ENCODE results near the gene ATOX1. TPM values are rescaled to one million over a fixed set of nuclear protein-coding genes. Genes with fewer than 3 reads are reported as not detected.
"Not testable (repeated sequence)": the region's sequence is repeated elsewhere in the genome, so short reads cannot be mapped to it uniquely, and the experiment has no call there.

The ATOX1 gene
- 81.1 and 91.4 TPM in 2 replicates for total RNA-seq

GRCh38 chr5:151758430-151759241, at the start of gene ATOX1:
ATOX1 (minus strand) TSS chr5:151758631; CDS start chr5:151758551, 80 bp downstream.
- intact Hi-C loops (cut with micrococcal nuclease): loop anchor here (1.0 to 5.0 kb wide), 10 partner anchors 9 to 1346 kb away; partner anchors contain the start of genes CD74, G3BP1, GM2A and SLC36A1

DNA sequence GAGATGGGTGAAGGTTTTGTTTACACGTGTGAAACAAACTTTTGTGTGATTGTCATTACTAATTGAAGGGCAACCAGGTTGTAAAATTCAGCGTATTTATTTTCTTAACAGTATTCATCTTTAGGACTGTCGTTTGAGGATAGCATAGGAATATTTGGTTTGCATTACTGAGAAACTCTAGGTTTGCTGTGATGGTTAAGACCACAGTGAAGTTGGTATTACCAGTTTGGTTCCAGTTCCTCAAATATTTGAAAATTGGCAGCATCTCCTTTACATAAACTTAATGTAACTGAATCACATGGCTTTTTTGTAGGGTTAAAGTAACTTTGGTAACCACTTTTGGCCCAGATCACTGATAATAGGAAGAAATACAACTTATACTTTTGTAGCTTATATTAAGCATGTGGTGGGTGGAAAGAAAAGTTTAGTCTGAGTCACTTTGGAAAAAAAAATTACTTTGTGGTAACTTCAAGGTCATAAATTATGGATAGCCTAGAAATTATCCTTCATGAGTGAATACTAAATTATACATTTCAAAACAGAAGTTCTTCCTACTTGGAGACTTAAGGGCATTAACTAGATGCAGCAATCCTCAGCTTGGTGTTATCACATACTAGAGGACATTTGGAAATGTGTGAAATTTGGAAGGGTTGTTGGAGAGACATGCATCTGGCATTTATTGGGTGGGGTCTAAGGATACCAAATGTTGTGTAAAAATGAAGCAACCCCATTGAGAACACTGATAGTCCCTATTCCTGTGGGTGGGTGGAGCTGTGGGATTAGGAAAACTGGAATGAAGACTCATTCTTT, 47.2 kb upstream of the ATOX1 start:
- intact Hi-C loops (cut with micrococcal nuclease): no loop called here

GRCh38 chr5:151800532-151800931, 42.1 kb upstream of the ATOX1 start:
- intact Hi-C loops (cut with micrococcal nuclease): loop anchor here (2.0 kb wide), 1 partner anchor 28 kb away; no protein-coding TSS in a partner anchor

DNA sequence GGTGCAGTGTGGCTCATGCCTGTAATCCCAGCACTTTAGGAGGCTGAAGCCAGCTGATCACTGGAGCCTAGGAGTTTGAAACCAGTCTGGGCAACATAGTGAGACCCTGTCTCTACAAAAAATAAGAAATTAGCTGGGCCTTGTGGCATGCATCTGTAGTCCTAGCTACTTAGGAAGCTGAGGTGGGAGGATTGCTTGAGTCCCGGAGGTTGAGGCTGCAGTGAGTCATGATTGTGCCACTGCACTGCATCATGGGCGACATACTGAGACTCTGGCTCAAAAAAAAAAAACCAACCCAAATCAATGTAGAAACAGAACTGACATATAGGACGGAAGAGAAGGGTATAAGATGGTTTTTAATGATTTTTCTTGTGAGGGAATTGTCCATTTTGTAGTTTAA, 41.0 kb upstream of the ATOX1 start:
- intact Hi-C loops (cut with micrococcal nuclease): no loop called here

DNA sequence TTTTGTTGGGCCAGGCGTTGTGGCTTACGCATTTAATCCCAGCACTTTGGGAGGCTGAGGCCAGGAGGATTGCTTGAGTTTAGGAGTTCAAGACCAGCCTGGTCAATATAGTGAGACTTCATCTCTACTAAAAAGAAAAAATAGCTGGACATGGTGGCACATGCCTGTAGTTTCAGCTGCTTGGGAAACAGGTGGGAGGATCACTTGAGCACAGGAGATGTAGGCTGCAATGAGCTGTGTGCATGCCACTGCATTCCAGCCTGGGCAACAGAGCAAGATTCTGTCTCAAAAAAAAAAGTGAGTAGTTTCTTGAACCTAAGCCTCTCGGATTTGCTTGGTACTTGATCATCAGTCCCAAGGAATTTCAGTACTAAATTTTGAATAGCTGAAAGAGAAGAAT, 40.2 kb upstream of the ATOX1 start:
- intact Hi-C loops (cut with micrococcal nuclease): no loop called here

DNA sequence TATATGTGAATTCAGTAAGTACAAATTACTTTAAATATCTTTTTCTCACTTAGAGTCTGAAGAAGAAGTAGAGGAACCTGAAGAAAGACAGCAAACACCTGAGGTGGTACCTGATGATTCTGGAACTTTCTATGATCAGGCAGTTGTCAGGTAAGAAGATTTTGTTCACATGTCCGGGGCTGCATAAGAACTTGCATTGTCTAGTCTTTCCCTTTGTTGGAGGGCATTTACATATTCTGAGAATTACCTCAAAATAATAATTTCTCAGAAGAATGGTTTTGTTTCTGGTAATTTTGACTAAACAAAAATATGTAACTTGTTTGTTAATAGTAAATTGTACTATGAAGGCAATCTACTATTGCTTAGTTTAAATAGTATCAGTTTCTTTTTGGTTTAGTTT, 37.0 kb upstream of the ATOX1 start:
- intact Hi-C loops (cut with micrococcal nuclease): no loop called here

GRCh38 chr5:151793358-151793757, 34.9 kb upstream of the ATOX1 start:
- intact Hi-C loops (cut with micrococcal nuclease): no loop called here

DNA sequence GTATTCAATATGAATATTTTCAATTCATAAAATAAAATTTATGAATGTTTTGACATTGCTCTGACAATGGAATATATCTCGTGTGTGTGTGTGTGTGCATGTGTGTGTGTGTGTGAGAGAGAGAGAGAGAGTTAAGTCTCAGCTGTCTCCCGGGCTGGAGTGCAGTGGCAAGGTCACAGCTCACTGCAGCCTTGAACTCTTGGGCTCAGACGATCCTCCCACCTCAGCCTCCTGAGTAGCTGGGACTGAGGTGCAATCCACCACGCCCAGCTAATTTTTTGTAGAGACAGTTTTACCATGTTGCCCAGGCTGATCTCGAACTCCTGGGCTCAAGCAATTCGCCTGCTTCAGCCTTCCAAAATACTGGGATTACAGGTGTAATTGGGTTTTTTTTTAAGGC, 29.4 kb upstream of the ATOX1 start:
- intact Hi-C loops (cut with micrococcal nuclease): no loop called here

DNA sequence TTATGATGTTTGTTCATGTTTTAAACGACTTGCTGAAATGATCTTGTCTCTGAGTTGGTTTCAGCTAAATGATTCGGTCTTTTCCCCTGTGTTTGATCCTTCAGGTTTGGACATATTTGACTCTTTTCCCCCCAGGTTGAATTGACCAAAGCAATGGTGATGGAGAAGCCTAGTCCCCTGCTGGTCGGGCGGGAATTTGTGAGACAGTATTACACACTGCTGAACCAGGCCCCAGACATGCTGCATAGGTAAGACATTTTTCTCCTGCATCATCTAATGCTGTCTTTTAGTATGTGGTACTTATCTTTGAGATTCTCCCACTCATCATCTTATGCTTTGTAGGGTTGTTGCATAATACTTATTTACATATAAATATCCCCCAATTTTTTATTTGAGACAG, 28.0 kb upstream of the ATOX1 start:
- intact Hi-C loops (cut with micrococcal nuclease): no loop called here

DNA sequence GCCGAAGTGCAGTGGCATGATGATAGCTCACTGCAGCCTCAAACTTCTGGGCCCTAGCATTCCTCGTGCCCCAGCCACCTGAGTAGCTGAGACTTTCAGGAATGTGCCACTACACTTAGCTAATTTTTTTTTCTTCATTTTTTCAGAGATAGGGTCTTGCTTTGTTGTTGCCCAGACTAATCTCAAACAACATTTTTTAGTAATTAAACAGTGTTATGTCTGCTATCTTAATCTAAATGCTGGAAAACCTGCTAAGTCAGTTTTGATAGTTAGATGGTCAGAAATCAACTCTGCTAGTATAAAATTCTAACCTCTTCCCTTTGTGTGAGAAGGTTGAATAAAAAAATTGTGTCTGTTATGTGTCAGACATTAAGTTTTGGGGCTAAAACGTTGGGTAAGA, 25.7 kb upstream of the ATOX1 start:
- intact Hi-C loops (cut with micrococcal nuclease): no loop called here

DNA sequence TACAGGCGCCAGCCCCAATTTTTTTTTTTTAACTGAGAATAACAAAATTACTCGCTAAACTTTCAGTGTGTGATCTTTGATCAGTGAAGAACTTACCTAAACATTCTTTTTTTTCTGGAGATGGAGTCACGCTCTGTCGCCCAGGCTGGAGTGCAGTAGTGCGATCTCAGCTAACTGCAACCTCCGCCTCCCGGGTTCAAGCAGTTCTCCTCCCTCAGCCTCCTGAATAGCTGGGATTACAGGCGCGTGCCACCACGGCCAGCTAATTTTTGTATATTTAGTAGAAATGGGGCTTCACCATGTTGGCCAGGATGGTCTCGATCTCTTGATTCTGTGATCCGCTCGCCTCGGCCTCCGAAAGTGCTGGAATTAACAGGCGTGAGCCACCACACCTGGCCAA, 25.2 kb upstream of the ATOX1 start:
- intact Hi-C loops (cut with micrococcal nuclease): not testable (repeated sequence)

- intact Hi-C loops (cut with micrococcal nuclease): no loop called here
These were observed 22.8 kb upstream of the ATOX1 start for GRCh38 chr5:151781201-151781600.

- intact Hi-C loops (cut with micrococcal nuclease): no loop called here
These were observed 21.9 kb upstream of the ATOX1 start for GRCh38 chr5:151780348-151780747.

DNA sequence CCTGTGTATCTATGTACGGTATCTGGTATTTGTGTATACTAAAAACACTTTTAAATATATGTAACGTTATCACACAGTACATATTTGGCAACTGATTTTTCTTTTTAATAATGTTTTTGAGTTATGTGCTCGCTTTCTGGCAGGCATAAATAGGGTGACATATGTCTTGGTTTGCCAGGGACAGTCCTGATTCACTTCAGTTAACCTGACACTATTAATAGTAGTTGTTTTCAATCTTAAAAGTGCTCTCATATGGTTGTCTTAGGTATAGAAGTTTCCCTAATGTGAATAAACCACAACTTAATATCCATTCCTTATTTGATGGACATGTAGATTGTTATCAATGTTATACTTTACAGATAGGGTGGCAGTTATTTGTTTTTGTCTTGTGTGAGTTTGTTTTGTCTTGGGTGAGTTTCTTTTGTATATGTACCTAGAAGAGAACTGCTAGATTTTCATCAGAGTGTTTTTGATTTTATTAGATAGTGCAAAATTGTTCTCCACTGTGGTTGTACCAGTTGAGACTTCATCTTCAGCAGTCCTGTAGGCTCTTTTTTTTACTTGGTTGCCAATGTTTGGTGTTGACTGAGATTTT, 21.2 kb upstream of the ATOX1 start:
- intact Hi-C loops (cut with micrococcal nuclease): loop anchor here (10.0 kb wide), 1 partner anchor 1215 kb away; no protein-coding TSS in a partner anchor

GRCh38 chr5:151775025-151775606, 16.7 kb upstream of the ATOX1 start:
- intact Hi-C loops (cut with micrococcal nuclease): loop anchor here (10.0 kb wide), 1 partner anchor 1210 kb away; no protein-coding TSS in a partner anchor

DNA sequence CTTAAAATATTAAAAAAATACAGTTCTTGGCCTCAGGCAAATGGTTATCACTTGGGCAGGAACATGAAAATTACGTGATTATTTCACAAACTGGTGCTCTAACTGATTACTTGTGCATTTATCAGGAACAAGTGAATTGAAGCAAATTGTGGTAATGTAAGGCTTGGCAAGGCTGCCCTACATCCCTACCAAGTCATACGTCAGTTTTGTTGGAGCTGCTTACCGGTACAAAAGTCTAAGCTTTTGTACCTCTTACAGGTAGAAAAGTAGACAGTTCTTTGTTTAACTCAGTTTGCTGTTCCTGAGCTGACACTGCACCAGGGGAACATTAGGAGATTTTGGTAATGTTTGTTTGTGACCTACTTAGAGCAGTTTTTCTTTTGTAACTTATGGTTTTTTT, 15.5 kb upstream of the ATOX1 start:
- intact Hi-C loops (cut with micrococcal nuclease): loop anchor here (2.0 to 10.0 kb wide), 4 partner anchors 27 to 1772 kb away; partner anchors contain the start of genes HMGXB3 and TIGD6

DNA sequence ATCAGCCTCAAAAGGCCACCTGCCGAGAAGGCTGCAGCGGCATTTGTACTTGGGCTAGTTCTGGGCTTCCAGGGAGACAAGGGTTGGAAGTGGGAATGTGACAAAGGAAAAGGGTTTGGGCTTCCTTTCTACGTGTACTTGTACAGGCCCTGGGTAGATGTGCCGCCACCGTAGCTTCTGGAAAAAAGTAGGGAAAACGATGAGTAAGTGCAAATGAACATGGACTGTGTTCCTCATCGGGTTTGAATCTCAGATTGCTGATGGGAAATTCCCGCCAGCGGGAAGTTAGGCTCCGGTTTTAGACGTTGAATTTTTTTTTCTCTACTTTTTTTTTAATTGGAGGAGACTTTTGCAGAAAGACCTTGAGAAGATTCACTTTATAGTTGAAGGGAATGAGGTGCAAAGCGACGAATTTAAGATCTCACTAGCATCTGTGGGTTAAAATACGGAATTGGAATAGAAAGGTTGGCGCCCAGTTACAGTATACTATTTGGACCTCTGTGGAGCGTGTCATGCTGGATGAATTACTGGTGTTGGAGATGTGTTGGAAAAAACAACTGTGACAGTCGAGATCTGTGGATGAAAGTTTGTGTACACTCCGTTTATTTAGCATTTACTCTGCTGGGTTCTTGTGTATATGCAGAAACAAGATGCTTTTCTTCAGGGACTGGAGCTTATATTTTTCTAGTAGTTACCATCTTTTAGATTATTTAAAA, 14.6 kb upstream of the ATOX1 start:
- intact Hi-C loops (cut with micrococcal nuclease): loop anchor here (2.0 to 10.0 kb wide), 4 partner anchors 28 to 1771 kb away; partner anchors contain the start of genes HMGXB3 and TIGD6

- intact Hi-C loops (cut with micrococcal nuclease): loop anchor here (2.0 to 10.0 kb wide), 4 partner anchors 29 to 1770 kb away; partner anchors contain the start of genes HMGXB3 and TIGD6
These were observed 13.8 kb upstream of the ATOX1 start for GRCh38 chr5:151772029-151772845.

- intact Hi-C loops (cut with micrococcal nuclease): loop anchor here (1.0 to 10.0 kb wide), 24 partner anchors 13 to 1811 kb away; partner anchors contain the start of genes ATOX1, CD74, GM2A and HMGXB3
These were observed 13.0 kb upstream of the ATOX1 start, which contains the start of gene G3BP1 for GRCh38 chr5:151771259-151772028. G3BP1 (plus strand) TSS chr5:151771954; CDS start chr5:151786621, 14,667 bp downstream.
